Mesodermal cell (in vitro differentiated cells): Measurements from ENCODE around the gene UNC13A.

Source experiments
- H3K27ac ChIP-seq: 2 replicates; pipeline ENCODE4 v1.7.0; 2013; ENCODE audit warnings: mild to moderate bottlenecking, low read depth, low read length, moderate library complexity; ENCODE audit not compliant: severe bottlenecking
- H3K36me3 ChIP-seq: 2 replicates; pipeline ENCODE4 v1.7.1; 2013; ENCODE audit warnings: mild to moderate bottlenecking, low read length, moderate library complexity; ENCODE audit not compliant: control insufficient read depth, insufficient read depth
- H3K4me1 ChIP-seq: one replicate; pipeline ENCODE4 v1.7.1; 2013; ENCODE audit warnings: mild to moderate bottlenecking, low read length; ENCODE audit not compliant: insufficient read depth, control insufficient read depth, poor library complexity, severe bottlenecking
- H3K4me3 ChIP-seq: 2 replicates; pipeline ENCODE4 v1.7.0; 2013; ENCODE audit warnings: low read length, control low read depth, mild to moderate bottlenecking; ENCODE audit not compliant: insufficient read depth, poor library complexity, severe bottlenecking; ENCODE audit errors: extremely low read depth
- H3K9me3 ChIP-seq: 2 replicates; pipeline ENCODE4 v1.7.1; 2013; ENCODE audit warnings: mild to moderate bottlenecking, low read length, moderate library complexity; ENCODE audit not compliant: control insufficient read depth
- WGBS, 2 experiments: methylation state at CpG; one replicate each; pipeline ENCODE4 v1.1.5; 2013; ENCODE audit warnings: missing lambda C conversion rate in 2 of 2; ENCODE audit not compliant: insufficient coverage in 2 of 2; 5-methylcytosine and 5-hydroxymethylcytosine counted together

Gene UNC13A

GRCh38 chr19:17722655-17723240, 34.6 kb upstream of the UNC13A start:
- peaks cover 21% of the 10 kb centered on the region for H3K4me1 ChIP-seq
- H3K4me3 ChIP-seq, result no peak overlapping the region
- H3K9me3 ChIP-seq, result no peaks in the 10 kb centered on the region
- peaks cover 58% of the 10 kb centered on the region for H3K36me3 ChIP-seq
- H3K27ac ChIP-seq, result no peak overlapping the region
- 93 to 99% methylated on average over 12 of the region's 12 CpGs for WGBS, 2 experiments

GRCh38 chr19:17721821-17722220, 33.7 kb upstream of the UNC13A start:
- peak overlapping the region; percentile 0 for H3K27ac ChIP-seq
- H3K4me1 ChIP-seq, result peaks cover 21% of the 10 kb centered on the region
- peaks cover 49% of the 10 kb centered on the region for H3K36me3 ChIP-seq
- H3K4me3 ChIP-seq, result no peak overlapping the region
- H3K9me3 ChIP-seq, result no peaks in the 10 kb centered on the region
- WGBS, 2 experiments, result 79 to 86% methylated on average over 5 to 8 of the region's 8 CpGs

GRCh38 chr19:17721111-17721628, 33.0 kb upstream of the UNC13A start:
- Histone ChIP-seq H3K4me1 (peaks cover 21% of the 10 kb centered on the region), H3K36me3 (peaks cover 43% of the 10 kb centered on the region), H3K4me3 (peak overlapping the region; percentile 93), H3K9me3 (no peaks in the 10 kb centered on the region), H3K27ac (peak overlapping the region; percentile 10)
- 90 to 96% methylated on average over 6 to 11 of the region's 12 CpGs for WGBS, 2 experiments

GRCh38 chr19:17720440-17720839, 32.3 kb upstream of the UNC13A start:
- Histone ChIP-seq H3K4me3 (peak overlapping the region; percentile 93), H3K4me1 (peaks cover 21% of the 10 kb centered on the region), H3K9me3 (no peaks in the 10 kb centered on the region), H3K36me3 (peaks cover 35% of the 10 kb centered on the region), H3K27ac (no peak overlapping the region)
- 67 to 77% methylated on average over 6 to 7 of the region's 7 CpGs for WGBS, 2 experiments

GRCh38 chr19:17719730-17720400, 31.7 kb upstream of the UNC13A start:
- WGBS, 2 experiments, result 7 to 13% methylated on average over 31 to 36 of the region's 38 CpGs
- Histone ChIP-seq H3K4me3 (peak overlapping the region; percentile 93), H3K27ac (no peak overlapping the region), H3K36me3 (peaks cover 29% of the 10 kb centered on the region), H3K9me3 (no peaks in the 10 kb centered on the region), H3K4me1 (peaks cover 21% of the 10 kb centered on the region)

GRCh38 chr19:17718947-17719711, 31.0 kb upstream of the UNC13A start, which contains the start of gene MAP1S:
MAP1S (plus strand) TSS chr19:17719480; CDS start chr19:17719503, 23 bp downstream.
- 3 to 5% methylated on average over 35 to 39 of the region's 53 CpGs for WGBS, 2 experiments
- no peaks in the 10 kb centered on the region for H3K9me3 ChIP-seq
- H3K27ac ChIP-seq, result peak within 1 kb of the TSS; percentile 12
- H3K4me1 ChIP-seq, result peaks cover 21% of the 10 kb centered on the region
- peak within 1 kb of the TSS; percentile 93 for H3K4me3 ChIP-seq
- peaks cover 22% of the 10 kb centered on the region for H3K36me3 ChIP-seq

GRCh38 chr19:17718550-17718946, 30.4 kb upstream of the UNC13A start:
- peak overlapping the region; percentile 12 for H3K27ac ChIP-seq
- H3K36me3 ChIP-seq, result peaks cover 17% of the 10 kb centered on the region
- H3K4me1 ChIP-seq, result peaks cover 21% of the 10 kb centered on the region
- peak overlapping the region; percentile 93 for H3K4me3 ChIP-seq
- H3K9me3 ChIP-seq, result no peaks in the 10 kb centered on the region
- WGBS, 2 experiments, result 90 to 96% methylated on average over 3 of the region's 4 CpGs

GRCh38 chr19:17716309-17716929, 28.3 kb upstream of the UNC13A start:
- H3K27ac ChIP-seq, result no peak overlapping the region
- 74 to 90% methylated on average over 2 to 3 of the region's 4 CpGs for WGBS, 2 experiments

GRCh38 chr19:17711851-17712250, 23.7 kb upstream of the UNC13A start:
- 87 to 94% methylated on average over 6 of the region's 6 CpGs for WGBS, 2 experiments
- H3K4me1 ChIP-seq, result no peaks in the 10 kb centered on the region
- no peak overlapping the region for H3K27ac ChIP-seq
- H3K36me3 ChIP-seq, result no peaks in the 10 kb centered on the region
- no peak overlapping the region for H3K4me3 ChIP-seq
- H3K9me3 ChIP-seq, result no peaks in the 10 kb centered on the region

More at GRCh38 chr19:17716309-17716929, 28.3 kb upstream of the UNC13A start:
- Histone ChIP-seq H3K4me1 (peaks cover 12% of the 10 kb centered on the region), H3K36me3 (peaks cover 5% of the 10 kb centered on the region), H3K4me3 (no peak overlapping the region), H3K9me3 (no peaks in the 10 kb centered on the region)

- Histone ChIP-seq H3K4me3 (no peak overlapping the region), H3K27ac (no peak overlapping the region), H3K9me3 (no peaks in the 10 kb centered on the region), H3K4me1 (no peaks in the 10 kb centered on the region), H3K36me3 (no peaks in the 10 kb centered on the region)
- WGBS, 2 experiments, result 38 to 51% methylated on average over 13 to 17 of the region's 17 CpGs
Measured at GRCh38 chr19:17706750-17707181, 18.6 kb upstream of the UNC13A start.
